GM19372 (cell line): Measurements from ENCODE around the gene HK3.

ENCODE experiments used
- ATAC-seq: cut with Tn5 transposase; IDR thresholded peaks from one replicate; pipeline ENCODE4 v1.9.1; 2021; ENCODE audit warnings: mild to moderate bottlenecking, low read depth, moderate library complexity; ENCODE audit not compliant: unreplicated experiment

Gene HK3

GRCh38 chr5:176832162-176832561 lies 67.0 kb downstream of the HK3 start:
- ATAC-seq = no peak

GRCh38 chr5:176831425-176831824 lies 67.7 kb downstream of the HK3 start:
- ATAC-seq = no peak

- ATAC-seq = no peak
Measured at GRCh38 chr5:176830995-176831423, 68.1 kb downstream of the HK3 start.
